IPS-20b (cell line): ENCODE results near the gene LRRC4B.
"Not testable (repeated sequence)": the region's sequence is repeated elsewhere in the genome, so short reads cannot be mapped to it uniquely, and the experiment has no call there.

Experiments used
- H3K27ac ChIP-seq: one replicate; pipeline ENCODE4 v1.5.1; 2013; ENCODE audit warnings: low read length
- H3K27me3 ChIP-seq: 2 replicates; pipeline ENCODE4 v1.6.1; 2013; ENCODE audit warnings: mild to moderate bottlenecking, low read length, inconsistent platforms; ENCODE audit not compliant: insufficient read depth
- H3K36me3 ChIP-seq: 2 replicates; pipeline ENCODE4 v1.6.1; 2013; ENCODE audit warnings: low read depth, mild to moderate bottlenecking, inconsistent platforms, low read length, moderate library complexity; ENCODE audit not compliant: insufficient read depth
- H3K4me1 ChIP-seq: 2 replicates; pipeline ENCODE4 v1.6.1; 2013; ENCODE audit warnings: mild to moderate bottlenecking, control low read depth, inconsistent platforms, low read length, moderate library complexity; ENCODE audit not compliant: insufficient read depth
- H3K4me3 ChIP-seq: 2 replicates; pipeline ENCODE4 v1.5.1; 2013; ENCODE audit warnings: mild to moderate bottlenecking, low read length, inconsistent platforms
- H3K9ac ChIP-seq: 2 replicates; pipeline ENCODE4 v1.6.1; 2013; ENCODE audit warnings: low read depth, mild to moderate bottlenecking, inconsistent platforms, low read length, moderate library complexity
- H3K9me3 ChIP-seq: 2 replicates; pipeline ENCODE4 v1.6.1; 2013; ENCODE audit warnings: mild to moderate bottlenecking, low read depth, low read length, inconsistent platforms; ENCODE audit not compliant: insufficient read depth

LRRC4B gene

DNA sequence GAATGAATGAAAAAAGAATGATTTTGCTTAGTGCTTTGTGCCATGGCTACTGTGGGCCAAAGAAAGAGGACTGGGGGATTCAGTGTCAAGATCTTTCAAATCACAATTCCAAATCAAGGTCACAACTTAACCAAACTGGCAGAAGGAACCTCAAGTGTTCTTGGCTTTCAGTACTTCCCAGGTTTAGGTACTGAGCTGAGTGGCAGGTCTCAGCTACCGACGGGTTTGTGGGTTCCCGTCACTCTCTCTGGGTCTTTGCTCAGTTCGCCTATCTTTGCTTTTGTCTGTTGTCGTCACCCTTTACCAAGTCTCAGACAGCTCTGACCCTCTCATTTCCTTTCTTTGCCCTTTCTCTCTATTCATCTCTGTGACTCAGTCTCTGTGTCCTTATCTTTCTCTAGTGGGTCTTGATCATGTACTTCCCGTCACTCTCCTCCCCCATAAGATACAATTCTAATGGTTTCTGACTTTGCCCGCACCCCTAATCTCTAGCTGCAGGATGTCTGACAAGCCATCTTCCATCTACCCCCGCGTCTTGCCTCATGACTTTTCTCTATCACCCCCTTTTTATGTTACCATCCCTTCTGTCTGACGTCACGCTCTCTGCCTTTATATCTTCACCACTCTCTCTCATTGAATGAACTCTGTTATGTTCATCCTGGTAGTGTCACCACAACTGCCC is 33.3 kb upstream of the LRRC4B start:
- H3K36me3 ChIP-seq, result no peaks in the 10 kb centered on the region
- H3K4me3 ChIP-seq, result no peak overlapping the region
- H3K27ac ChIP-seq, result no peak overlapping the region
- H3K27me3 ChIP-seq, result peaks cover 10% of the 10 kb centered on the region
- peaks cover 35% of the 10 kb centered on the region for H3K9me3 ChIP-seq
- H3K4me1 ChIP-seq, result no peaks in the 10 kb centered on the region
- no peak overlapping the region for H3K9ac ChIP-seq

- Histone ChIP-seq H3K36me3 (no peaks in the 10 kb centered on the region), H3K9me3 (peaks cover 45% of the 10 kb centered on the region), H3K27ac (no peak overlapping the region), H3K4me1 (no peaks in the 10 kb centered on the region), H3K27me3 (peaks cover 7% of the 10 kb centered on the region), H3K9ac (no peak overlapping the region), H3K4me3 (no peak overlapping the region)
These were observed 31.2 kb upstream of the LRRC4B start for GRCh38 chr19:50599427-50599826.

DNA sequence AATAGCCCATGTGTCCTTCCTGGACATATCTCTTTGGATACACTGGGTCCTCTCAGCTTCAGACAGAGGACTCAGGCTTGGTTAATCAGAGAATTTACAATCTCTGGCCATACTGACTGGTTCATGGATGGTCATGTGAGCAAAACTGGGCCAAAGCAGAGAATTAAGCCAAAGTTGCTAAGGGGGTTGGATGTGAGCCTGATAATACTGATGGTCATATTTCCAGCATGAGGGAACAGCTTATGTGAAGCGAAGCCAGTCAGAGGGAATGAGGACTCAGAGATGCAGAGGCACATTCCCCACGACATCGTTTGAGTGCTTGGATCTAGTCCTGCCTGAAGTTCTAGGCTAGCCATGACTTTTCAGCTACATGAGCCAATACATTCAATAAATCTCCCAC is 22.0 kb upstream of the LRRC4B start:
- Histone ChIP-seq H3K9me3 (peaks cover 23% of the 10 kb centered on the region), H3K27me3 (no peaks in the 10 kb centered on the region), H3K9ac (no peak overlapping the region), H3K27ac (no peak overlapping the region), H3K36me3 (no peaks in the 10 kb centered on the region), H3K4me3 (no peak overlapping the region), H3K4me1 (no peaks in the 10 kb centered on the region)

DNA sequence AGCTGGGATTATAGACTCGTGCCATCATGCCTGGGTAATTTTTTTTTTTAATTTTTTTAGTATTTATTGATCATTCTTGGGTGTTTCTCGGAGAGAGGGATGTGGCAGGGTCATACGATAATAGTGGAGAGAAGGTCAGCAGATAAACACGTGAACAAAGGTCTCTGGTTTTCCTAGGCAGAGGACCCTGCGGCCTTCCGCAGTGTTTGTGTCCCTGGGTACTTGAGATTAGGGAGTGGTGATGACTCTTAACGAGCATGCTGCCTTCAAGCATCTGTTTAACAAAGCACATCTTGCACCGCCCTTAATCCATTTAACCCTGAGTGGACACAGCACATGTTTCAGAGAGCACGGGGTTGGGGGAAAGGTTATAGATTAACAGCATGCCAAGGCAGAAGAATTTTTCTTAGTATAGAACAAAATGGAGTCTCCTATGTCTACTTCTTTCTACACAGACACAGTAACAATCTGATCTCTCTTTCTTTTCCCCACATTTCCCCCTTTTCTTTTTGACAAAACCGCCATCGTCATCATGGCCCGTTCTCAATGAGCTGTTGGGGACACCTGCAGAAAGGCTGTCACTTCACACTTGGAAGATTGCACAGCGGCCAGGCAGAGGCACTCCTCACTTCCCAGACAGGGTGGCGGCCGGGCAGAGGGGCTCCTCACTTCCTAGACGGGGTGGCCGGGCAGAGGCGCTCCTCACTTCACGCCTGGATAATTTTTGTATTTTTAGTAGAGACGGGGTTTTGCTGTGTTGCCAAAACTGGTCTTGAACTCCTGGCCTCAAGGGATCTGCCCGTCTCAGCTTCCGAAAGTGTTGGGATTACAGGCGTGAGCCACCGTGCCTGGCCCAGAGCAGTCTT is 13.8 kb upstream of the LRRC4B start:
- not testable (repeated sequence) for H3K9ac ChIP-seq, H3K27me3 ChIP-seq, H3K4me3 ChIP-seq, H3K4me1 ChIP-seq, H3K36me3 ChIP-seq, H3K27ac ChIP-seq
- H3K9me3 ChIP-seq, result peaks cover 20% of the 10 kb centered on the region

- Histone ChIP-seq H3K9me3 (peaks cover 22% of the 10 kb centered on the region; the same call in 1 of the 2 replicates), H3K9ac (no peak overlapping the region), H3K27me3 (no peaks in the 10 kb centered on the region), H3K36me3 (no peaks in the 10 kb centered on the region), H3K4me1 (no peaks in the 10 kb centered on the region), H3K4me3 (no peak overlapping the region), H3K27ac (no peak overlapping the region)
These were observed 12.9 kb upstream of the LRRC4B start for GRCh38 chr19:50580970-50581634.

DNA sequence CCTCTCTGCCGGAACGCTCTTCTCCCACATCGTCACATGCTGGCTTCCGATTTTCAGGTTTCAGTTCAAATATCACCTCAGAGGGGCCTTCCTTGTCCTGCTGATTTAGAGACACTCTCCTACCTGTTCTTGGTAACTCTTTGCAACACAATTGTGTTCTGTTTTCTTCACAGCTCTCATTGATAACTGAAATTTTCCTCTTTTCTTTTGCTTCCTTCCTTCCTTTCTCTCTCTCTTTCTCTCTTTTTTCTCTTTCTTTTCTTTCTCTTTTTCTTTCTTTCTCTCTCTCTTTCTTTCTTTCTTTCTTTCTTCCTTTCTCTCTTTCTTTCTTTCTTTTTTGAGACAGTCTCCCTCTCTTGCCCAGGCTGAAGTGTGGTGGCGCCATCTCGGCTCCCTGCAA is 12.0 kb upstream of the LRRC4B start:
- no peak overlapping the region for H3K9ac ChIP-seq
- H3K9me3 ChIP-seq, result peaks cover 30% of the 10 kb centered on the region; the same call in 1 of the 2 replicates
- H3K4me3 ChIP-seq, result no peak overlapping the region
- H3K27ac ChIP-seq, result no peak overlapping the region
- no peaks in the 10 kb centered on the region for H3K27me3 ChIP-seq
- H3K36me3 ChIP-seq, result no peaks in the 10 kb centered on the region
- H3K4me1 ChIP-seq, result no peaks in the 10 kb centered on the region

- not testable (repeated sequence) for H3K27me3 ChIP-seq, H3K4me1 ChIP-seq, H3K27ac ChIP-seq, H3K4me3 ChIP-seq, H3K36me3 ChIP-seq, H3K9ac ChIP-seq
- H3K9me3 ChIP-seq, result peaks cover 29% of the 10 kb centered on the region; the same call in 1 of the 2 replicates
These were observed 8.5 kb upstream of the LRRC4B start for GRCh38 chr19:50576769-50577168.

- no peak overlapping the region for H3K27ac ChIP-seq
- peaks cover 12% of the 10 kb centered on the region for H3K27me3 ChIP-seq
- no peaks in the 10 kb centered on the region for H3K4me1 ChIP-seq
- H3K4me3 ChIP-seq, result no peak overlapping the region
- H3K9me3 ChIP-seq, result peaks cover 45% of the 10 kb centered on the region; the same call in 1 of the 2 replicates
- no peaks in the 10 kb centered on the region for H3K36me3 ChIP-seq
- H3K9ac ChIP-seq, result no peak overlapping the region
These were observed 5.7 kb upstream of the LRRC4B start for GRCh38 chr19:50573741-50574461.

- Histone ChIP-seq H3K9ac (no peak overlapping the region), H3K27ac (no peak overlapping the region), H3K27me3 (peaks cover 25% of the 10 kb centered on the region), H3K36me3 (no peaks in the 10 kb centered on the region), H3K9me3 (peaks cover 33% of the 10 kb centered on the region; the same call in 1 of the 2 replicates), H3K4me1 (no peaks in the 10 kb centered on the region), H3K4me3 (no peak overlapping the region)
These were observed 2.8 kb upstream of the LRRC4B start for GRCh38 chr19:50570997-50571396.

GRCh38 chr19:50569938-50570540 is 1.8 kb upstream of the LRRC4B start:
- Histone ChIP-seq H3K4me3 (no peak overlapping the region), H3K4me1 (no peaks in the 10 kb centered on the region), H3K9me3 (peaks cover 30% of the 10 kb centered on the region), H3K9ac (no peak overlapping the region), H3K27me3 (peaks cover 34% of the 10 kb centered on the region), H3K36me3 (no peaks in the 10 kb centered on the region), H3K27ac (no peak overlapping the region)
